Hepatocyte (in vitro differentiated cells): ENCODE results near the gene ATP7B. TPM values are rescaled to one million over a fixed set of nuclear protein-coding genes. Genes with fewer than 3 reads are reported as not detected.

ENCODE experiments used
- DNase-seq: peaks from one replicate; pipeline ENCODE4 v3.0.0-alpha.2; 2016; ENCODE audit warnings: low spot score
- H2AFZ ChIP-seq: fragments of 200-600 bp; sonication (generic); 2 replicates; pipeline ENCODE4 v1.6.0; 2016; ENCODE audit warnings: antibody characterized with exemption, mild to moderate bottlenecking
- H3K27ac ChIP-seq: fragments of 200-600 bp; sonication (generic); 2 replicates; pipeline ENCODE4 v1.5.1; 2016; ENCODE audit warnings: mild to moderate bottlenecking
- H3K27me3 ChIP-seq: fragments of 200-600 bp; sonication (generic); 2 replicates; pipeline ENCODE4 v1.6.1; 2016
- H3K36me3 ChIP-seq: fragments of 200-600 bp; sonication (generic); replicated peaks from 2 replicates; pipeline ENCODE4 v1.5.1; 2016; ENCODE audit warnings: low read depth; ENCODE audit not compliant: insufficient read depth
- H3K4me1 ChIP-seq: fragments of 200-600 bp; sonication (generic); 2 replicates; pipeline ENCODE4 v1.5.1; 2016; ENCODE audit warnings: mild to moderate bottlenecking, moderate library complexity; ENCODE audit not compliant: insufficient read depth
- H3K4me2 ChIP-seq: fragments of 200-600 bp; sonication (generic); 2 replicates; pipeline ENCODE4 v1.6.0; 2016
- H3K4me3 ChIP-seq: fragments of 200-600 bp; sonication (generic); 2 replicates; pipeline ENCODE4 v1.5.1; 2016; ENCODE audit warnings: mild to moderate bottlenecking
- H3K79me2 ChIP-seq: fragments of 200-600 bp; sonication (generic); 2 replicates; pipeline ENCODE4 v1.6.0; 2017; ENCODE audit warnings: mild to moderate bottlenecking
- H3K9me2 ChIP-seq: fragments of 200-600 bp; sonication (generic); replicated peaks from 2 replicates; pipeline ENCODE4 v1.6.0; 2017; ENCODE audit warnings: mild to moderate bottlenecking; ENCODE audit not compliant: insufficient read depth
- H3K9me3 ChIP-seq: fragments of 200-600 bp; sonication (generic); 2 replicates; pipeline ENCODE4 v1.5.1; 2016; ENCODE audit warnings: low read depth, mild to moderate bottlenecking
- H4K20me1 ChIP-seq: fragments of 200-600 bp; sonication (generic); 2 replicates; pipeline ENCODE4 v1.6.0; 2016; ENCODE audit warnings: mild to moderate bottlenecking; ENCODE audit not compliant: insufficient read depth, poor library complexity, severe bottlenecking
- CTCF ChIP-seq: fragments of 200-600 bp; sonication (generic); IDR thresholded peaks from 2 replicates; pipeline ENCODE4 v1.5.1; 2016; ENCODE audit warnings: antibody characterized with exemption, mild to moderate bottlenecking; ENCODE audit not compliant: poor library complexity
- EZH2 ChIP-seq: fragments of 200-600 bp; sonication (generic); IDR thresholded peaks from 2 replicates; pipeline ENCODE4 v1.6.1; 2016; ENCODE audit warnings: antibody characterized with exemption, mild to moderate bottlenecking, borderline replicate concordance
- EZH2phosphoT487 ChIP-seq: fragments of 200-600 bp; sonication (generic); IDR thresholded peaks from one replicate; pipeline ENCODE4 v1.6.1; 2018; ENCODE audit warnings: antibody characterized with exemption, mild to moderate bottlenecking, low read depth, moderate library complexity; ENCODE audit not compliant: unreplicated experiment, severe bottlenecking
- WGBS: methylation state at CpG from one replicate; pipeline ENCODE4 v1.1.6; 2016; ENCODE audit warnings: low lambda C conversion rate; ENCODE audit errors: missing lambda C conversion rate; 5-methylcytosine and 5-hydroxymethylcytosine counted together
- polyA plus RNA-seq: library from polyadenylated mRNA; unstranded; fragments of >200 nt; fragmentation: Nextera tagmentation; extraction: Ambion mirVana; gene quantifications from 2 replicates; pipeline ENCODE4 v1.2.1, GENCODE V29; 2016
- total RNA-seq: library from RNA; depleted of rRNA; stranded (reverse); fragments of >200 nt; gene quantifications from 2 replicates; pipeline ENCODE4 v1.2.3, GENCODE V29; 2014

Gene ATP7B
- total and polyA plus RNA-seq, 2 experiments from 2014 or later = 47.3 to 70.0 TPM

GRCh38 chr13:51914137-51914493 lies 97.1 kb downstream of the ATP7B start:
- Histone ChIP-seq H3K9me3 (no peaks in the 10 kb centered on the region), H3K4me2 (no peak overlapping the region), H4K20me1 (no peaks in the 10 kb centered on the region), H3K4me1 (no peaks in the 10 kb centered on the region), H2AFZ (no peak overlapping the region), H3K27me3 (no peaks in the 10 kb centered on the region), H3K79me2 (no peaks in the 10 kb centered on the region), H3K4me3 (no peak overlapping the region), H3K27ac (no peak overlapping the region), H3K9me2 (no peaks in the 10 kb centered on the region), H3K36me3 (no peaks in the 10 kb centered on the region)
- DNase-seq = no peak
- TF ChIP-seq CTCF (no peak), EZH2phosphoT487 (no peak), EZH2 (no peak)
- 88% methylated on average over 7 of the region's 7 CpGs for WGBS

GRCh38 chr13:51913421-51914136 lies 97.7 kb downstream of the ATP7B start:
- Histone ChIP-seq H3K9me2 (no peaks in the 10 kb centered on the region), H2AFZ (no peak overlapping the region), H3K36me3 (no peaks in the 10 kb centered on the region), H3K9me3 (no peaks in the 10 kb centered on the region), H3K79me2 (no peaks in the 10 kb centered on the region), H3K27ac (no peak overlapping the region), H3K4me1 (no peaks in the 10 kb centered on the region), H3K4me3 (no peak overlapping the region), H3K4me2 (no peak overlapping the region), H3K27me3 (no peaks in the 10 kb centered on the region), H4K20me1 (no peaks in the 10 kb centered on the region)
- TF ChIP-seq CTCF = no peak
- no peak for TF ChIP-seq EZH2phosphoT487
- no peak for TF ChIP-seq EZH2
- WGBS = 67% methylated on average over 4 of the region's 4 CpGs
- DNase-seq = no peak

GRCh38 chr13:51912511-51913225 lies 98.6 kb downstream of the ATP7B start:
- Histone ChIP-seq H3K9me2 (no peaks in the 10 kb centered on the region), H3K4me3 (no peak overlapping the region), H3K9me3 (no peaks in the 10 kb centered on the region), H3K79me2 (no peaks in the 10 kb centered on the region), H3K27ac (no peak overlapping the region), H3K36me3 (no peaks in the 10 kb centered on the region), H4K20me1 (no peaks in the 10 kb centered on the region), H3K4me2 (no peak overlapping the region), H3K4me1 (no peaks in the 10 kb centered on the region), H3K27me3 (no peaks in the 10 kb centered on the region), H2AFZ (no peak overlapping the region)
- TF ChIP-seq EZH2 (no peak), EZH2phosphoT487 (no peak), CTCF (no peak)
- no peak for DNase-seq
- 84% methylated on average over 11 of the region's 11 CpGs for WGBS
